ENCODE data around the gene TENM3.

DNA sequence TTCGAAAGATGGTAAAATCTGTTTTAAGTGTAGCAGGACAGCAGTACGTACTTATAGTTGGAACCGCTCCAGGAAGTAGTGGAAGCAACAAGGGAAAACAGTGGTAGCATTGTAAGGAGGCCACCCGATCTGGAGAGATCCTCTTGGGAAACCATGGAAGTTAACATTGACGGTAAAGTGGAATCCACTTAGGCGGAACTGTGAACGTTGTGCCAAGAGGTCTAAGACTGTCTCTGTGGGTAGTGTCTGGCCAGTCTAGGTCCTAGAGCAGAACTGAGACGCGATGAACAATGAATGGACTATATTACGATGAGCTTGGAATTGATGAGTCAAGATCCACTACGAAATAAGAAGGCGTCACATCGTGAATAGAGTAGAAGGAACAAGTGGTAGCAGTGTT is 124.0 kb downstream of the TENM3 start:
- TF ChIP-seq, protein P1, sequence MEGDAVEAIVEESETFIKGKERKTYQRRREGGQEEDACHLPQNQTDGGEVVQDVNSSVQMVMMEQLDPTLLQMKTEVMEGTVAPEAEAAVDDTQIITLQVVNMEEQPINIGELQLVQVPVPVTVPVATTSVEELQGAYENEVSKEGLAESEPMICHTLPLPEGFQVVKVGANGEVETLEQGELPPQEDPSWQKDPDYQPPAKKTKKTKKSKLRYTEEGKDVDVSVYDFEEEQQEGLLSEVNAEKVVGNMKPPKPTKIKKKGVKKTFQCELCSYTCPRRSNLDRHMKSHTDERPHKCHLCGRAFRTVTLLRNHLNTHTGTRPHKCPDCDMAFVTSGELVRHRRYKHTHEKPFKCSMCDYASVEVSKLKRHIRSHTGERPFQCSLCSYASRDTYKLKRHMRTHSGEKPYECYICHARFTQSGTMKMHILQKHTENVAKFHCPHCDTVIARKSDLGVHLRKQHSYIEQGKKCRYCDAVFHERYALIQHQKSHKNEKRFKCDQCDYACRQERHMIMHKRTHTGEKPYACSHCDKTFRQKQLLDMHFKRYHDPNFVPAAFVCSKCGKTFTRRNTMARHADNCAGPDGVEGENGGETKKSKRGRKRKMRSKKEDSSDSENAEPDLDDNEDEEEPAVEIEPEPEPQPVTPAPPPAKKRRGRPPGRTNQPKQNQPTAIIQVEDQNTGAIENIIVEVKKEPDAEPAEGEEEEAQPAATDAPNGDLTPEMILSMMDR (IDR thresholded peaks at IDR 0.05), result no peak
- no peak for TF ChIP-seq POLR2A (IDR thresholded peaks at IDR 0.05)

Data from vagina (tissue), 2 donors.